Mononuclear cell (primary cell): Measurements from ENCODE around the gene CPZ. TPM values are rescaled to one million over a fixed set of nuclear protein-coding genes. Genes with fewer than 3 reads are reported as not detected.

ENCODE experiments used
- H3K27me3 ChIP-seq: 2 replicates; pipeline ENCODE4 v1.6.0; 2011; ENCODE audit warnings: low read length, control low read depth; ENCODE audit not compliant: insufficient read depth
- H3K4me1 ChIP-seq: 2 replicates; pipeline ENCODE4 v1.5.1; 2011; ENCODE audit warnings: mild to moderate bottlenecking, low read length, control low read depth; ENCODE audit not compliant: insufficient read depth
- H3K4me3 ChIP-seq: 2 replicates; pipeline ENCODE4 v1.5.1; 2011; ENCODE audit warnings: mild to moderate bottlenecking, low read length, moderate library complexity
- H3K9me3 ChIP-seq: 2 replicates; pipeline ENCODE4 v1.5.1; 2011; ENCODE audit warnings: low read depth, mild to moderate bottlenecking, control low read depth, low read length
- total RNA-seq: library from RNA; depleted of rRNA; stranded (reverse); fragments of >200 nt; gene quantifications from one replicate; pipeline ENCODE4 v1.2.3, GENCODE V29; 2012

The CPZ gene
- total RNA-seq, 1 donor: not detected

GRCh38 chr4:8594097-8595038 is 1.8 kb downstream of the CPZ start:
- Histone ChIP-seq H3K9me3 (no peaks in the 10 kb centered on the region), H3K27me3 (peaks cover 5% of the 10 kb centered on the region), H3K4me3 (no peak overlapping the region)

GRCh38 chr4:8595237-8596087 is 2.9 kb downstream of the CPZ start:
- H3K4me1 ChIP-seq: no peaks in the 10 kb centered on the region
- H3K9me3 ChIP-seq: no peaks in the 10 kb centered on the region
- no peak overlapping the region for H3K4me3 ChIP-seq
- peaks cover 5% of the 10 kb centered on the region for H3K27me3 ChIP-seq

More at GRCh38 chr4:8594097-8595038, 1.8 kb downstream of the CPZ start:
- no peaks in the 10 kb centered on the region for H3K4me1 ChIP-seq

- H3K4me1 ChIP-seq: no peaks in the 10 kb centered on the region
- H3K27me3 ChIP-seq: peaks cover 5% of the 10 kb centered on the region
These were observed 4.3 kb downstream of the CPZ start for GRCh38 chr4:8596891-8597290.

GRCh38 chr4:8597319-8597718 is 4.8 kb downstream of the CPZ start:
- Histone ChIP-seq H3K27me3 (peaks cover 5% of the 10 kb centered on the region), H3K4me1 (no peaks in the 10 kb centered on the region), H3K9me3 (no peaks in the 10 kb centered on the region), H3K4me3 (no peak overlapping the region)

More at GRCh38 chr4:8596891-8597290, 4.3 kb downstream of the CPZ start:
- Histone ChIP-seq H3K4me3 (no peak overlapping the region), H3K9me3 (no peaks in the 10 kb centered on the region)

- Histone ChIP-seq H3K4me3 (no peak overlapping the region), H3K4me1 (no peaks in the 10 kb centered on the region), H3K27me3 (peaks cover 5% of the 10 kb centered on the region), H3K9me3 (no peaks in the 10 kb centered on the region)
These were observed 5.2 kb downstream of the CPZ start for GRCh38 chr4:8597791-8598190.

GRCh38 chr4:8598391-8599090 is 6.0 kb downstream of the CPZ start:
- Histone ChIP-seq H3K27me3 (peaks cover 4% of the 10 kb centered on the region), H3K9me3 (no peaks in the 10 kb centered on the region), H3K4me1 (no peaks in the 10 kb centered on the region), H3K4me3 (no peak overlapping the region)

GRCh38 chr4:8599091-8599460 is 6.5 kb downstream of the CPZ start:
- Histone ChIP-seq H3K4me1 (no peaks in the 10 kb centered on the region), H3K4me3 (no peak overlapping the region), H3K27me3 (no peaks in the 10 kb centered on the region), H3K9me3 (no peaks in the 10 kb centered on the region)

- H3K4me3 ChIP-seq: no peak overlapping the region
- H3K9me3 ChIP-seq: no peaks in the 10 kb centered on the region
- H3K27me3 ChIP-seq: no peaks in the 10 kb centered on the region
- H3K4me1 ChIP-seq: no peaks in the 10 kb centered on the region
These were observed 7.1 kb downstream of the CPZ start for GRCh38 chr4:8599657-8600056.

- Histone ChIP-seq H3K4me1 (no peaks in the 10 kb centered on the region), H3K9me3 (no peaks in the 10 kb centered on the region), H3K27me3 (no peaks in the 10 kb centered on the region), H3K4me3 (no peak overlapping the region)
These were observed 7.7 kb downstream of the CPZ start for GRCh38 chr4:8600266-8600665.

- Histone ChIP-seq H3K9me3 (no peaks in the 10 kb centered on the region), H3K27me3 (no peaks in the 10 kb centered on the region), H3K4me3 (no peak overlapping the region), H3K4me1 (no peaks in the 10 kb centered on the region)
These were observed 8.1 kb downstream of the CPZ start for GRCh38 chr4:8600686-8601085.

GRCh38 chr4:8601086-8601485 is 8.5 kb downstream of the CPZ start:
- Histone ChIP-seq H3K27me3 (no peaks in the 10 kb centered on the region), H3K9me3 (no peaks in the 10 kb centered on the region), H3K4me1 (no peaks in the 10 kb centered on the region), H3K4me3 (no peak overlapping the region)

GRCh38 chr4:8601556-8601955 is 9.0 kb downstream of the CPZ start:
- Histone ChIP-seq H3K9me3 (no peaks in the 10 kb centered on the region), H3K4me1 (no peaks in the 10 kb centered on the region), H3K4me3 (no peak overlapping the region), H3K27me3 (no peaks in the 10 kb centered on the region)

GRCh38 chr4:8602686-8603430 is 10.3 kb downstream of the CPZ start:
- H3K4me3 ChIP-seq: no peak overlapping the region
- H3K27me3 ChIP-seq: no peaks in the 10 kb centered on the region

GRCh38 chr4:8603931-8604330 is 11.4 kb downstream of the CPZ start:
- Histone ChIP-seq H3K4me1 (no peaks in the 10 kb centered on the region), H3K27me3 (no peaks in the 10 kb centered on the region), H3K4me3 (no peak overlapping the region), H3K9me3 (no peaks in the 10 kb centered on the region)

More at GRCh38 chr4:8602686-8603430, 10.3 kb downstream of the CPZ start:
- H3K9me3 ChIP-seq: no peaks in the 10 kb centered on the region
- H3K4me1 ChIP-seq: no peaks in the 10 kb centered on the region
